Mesothelial cell of epicardium (in vitro differentiated cells): Measurements from ENCODE around the gene CADPS. TPM values are rescaled to one million over a fixed set of nuclear protein-coding genes. Genes with fewer than 3 reads are reported as not detected.

Source experiments
- DNase-seq, 2 experiments: peaks; one replicate each; pipeline ENCODE4 v3.0.0; 2021; ENCODE audit warnings: low spot score in 2 of 2; ENCODE audit not compliant: unreplicated experiment in 2 of 2
- H3K27ac Mint-ChIP-seq: 2 replicates; pipeline ENCODE4 v1.8.0; 2021; ENCODE audit warnings: mixed read lengths
- H3K27me3 Mint-ChIP-seq: 2 replicates; pipeline ENCODE4 v1.8.0; 2021; ENCODE audit warnings: low read depth, mixed read lengths
- H3K36me3 Mint-ChIP-seq: 2 replicates; pipeline ENCODE4 v1.8.0; 2021; ENCODE audit warnings: mixed read lengths
- H3K4me1 Mint-ChIP-seq: 2 replicates; pipeline ENCODE4 v1.8.0; 2021; ENCODE audit warnings: mixed read lengths
- H3K4me3 Mint-ChIP-seq: 2 replicates; pipeline ENCODE4 v1.8.0; 2021; ENCODE audit warnings: mild to moderate bottlenecking, moderate library complexity, mixed read lengths
- H3K9me3 Mint-ChIP-seq: 2 replicates; pipeline ENCODE4 v1.8.0; 2021; ENCODE audit warnings: mixed read lengths
- total RNA-seq: library from RNA; stranded (reverse); gene quantifications from 3 replicates; pipeline ENCODE4 v1.2.1, GENCODE V29; 2021
- TF ChIP-seq, protein P1 (sequence below): fragments of 200-600 bp; sonication (generic); IDR thresholded peaks from one replicate; pipeline ENCODE4 v1.5.0; 2021; ENCODE audit warnings: antibody characterized with exemption; ENCODE audit not compliant: unreplicated experiment

The CADPS gene
- total RNA-seq, 1 donor from 2014 or later: 4.2 TPM

DNA sequence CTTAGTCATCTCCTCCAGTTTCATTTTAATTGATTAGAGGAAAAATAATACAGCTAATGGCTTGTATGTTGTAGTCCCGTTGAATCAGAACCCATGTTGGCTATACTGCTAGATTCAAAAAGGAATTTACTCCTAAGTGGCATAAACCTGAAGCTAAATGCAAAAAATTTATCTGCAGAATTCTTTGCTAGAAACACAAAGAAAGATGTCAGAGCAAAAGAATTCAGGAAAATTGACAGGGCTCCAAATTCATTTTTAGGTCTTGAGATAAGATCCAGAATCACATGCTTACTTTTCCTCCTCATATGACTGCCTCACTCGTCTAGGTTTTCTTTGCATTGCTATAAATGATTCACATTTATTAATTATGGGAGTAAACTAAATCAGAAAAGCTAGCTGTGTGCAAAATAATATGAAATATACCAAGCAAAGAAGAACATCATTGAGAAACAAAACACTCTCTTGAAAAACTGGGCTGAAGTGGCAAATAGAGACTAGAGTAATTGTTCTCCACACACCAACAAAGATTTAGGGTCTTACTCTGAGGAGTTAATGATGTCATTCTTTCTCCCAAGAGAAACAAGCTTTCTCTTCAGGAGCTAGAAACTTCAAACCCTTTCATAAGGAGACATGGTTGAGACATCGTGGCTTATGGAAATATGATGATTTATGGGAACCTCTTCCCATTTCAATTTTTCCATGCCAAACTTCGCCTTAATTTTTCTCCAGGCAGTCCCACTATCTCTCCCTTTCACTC lies 407.1 kb downstream of the CADPS start:
- no peak for DNase-seq
- Mint-ChIP-seq H3K27ac (no peak overlapping the region), H3K27me3 (peaks cover 34% of the 10 kb centered on the region), H3K9me3 (peaks cover 5% of the 10 kb centered on the region), H3K4me1 (no peaks in the 10 kb centered on the region), H3K4me3 (no peak overlapping the region), H3K36me3 (no peaks in the 10 kb centered on the region)
- TF ChIP-seq, protein P1, sequence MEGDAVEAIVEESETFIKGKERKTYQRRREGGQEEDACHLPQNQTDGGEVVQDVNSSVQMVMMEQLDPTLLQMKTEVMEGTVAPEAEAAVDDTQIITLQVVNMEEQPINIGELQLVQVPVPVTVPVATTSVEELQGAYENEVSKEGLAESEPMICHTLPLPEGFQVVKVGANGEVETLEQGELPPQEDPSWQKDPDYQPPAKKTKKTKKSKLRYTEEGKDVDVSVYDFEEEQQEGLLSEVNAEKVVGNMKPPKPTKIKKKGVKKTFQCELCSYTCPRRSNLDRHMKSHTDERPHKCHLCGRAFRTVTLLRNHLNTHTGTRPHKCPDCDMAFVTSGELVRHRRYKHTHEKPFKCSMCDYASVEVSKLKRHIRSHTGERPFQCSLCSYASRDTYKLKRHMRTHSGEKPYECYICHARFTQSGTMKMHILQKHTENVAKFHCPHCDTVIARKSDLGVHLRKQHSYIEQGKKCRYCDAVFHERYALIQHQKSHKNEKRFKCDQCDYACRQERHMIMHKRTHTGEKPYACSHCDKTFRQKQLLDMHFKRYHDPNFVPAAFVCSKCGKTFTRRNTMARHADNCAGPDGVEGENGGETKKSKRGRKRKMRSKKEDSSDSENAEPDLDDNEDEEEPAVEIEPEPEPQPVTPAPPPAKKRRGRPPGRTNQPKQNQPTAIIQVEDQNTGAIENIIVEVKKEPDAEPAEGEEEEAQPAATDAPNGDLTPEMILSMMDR: no peak

- TF ChIP-seq, protein P1: no peak
- Mint-ChIP-seq H3K27me3 (peaks cover 56% of the 10 kb centered on the region), H3K27ac (no peak overlapping the region), H3K9me3 (no peaks in the 10 kb centered on the region), H3K4me3 (no peak overlapping the region), H3K4me1 (no peaks in the 10 kb centered on the region), H3K36me3 (no peaks in the 10 kb centered on the region)
- no peak for DNase-seq
Measured at GRCh38 chr3:62462788-62463187, 412.4 kb downstream of the CADPS start.

DNA sequence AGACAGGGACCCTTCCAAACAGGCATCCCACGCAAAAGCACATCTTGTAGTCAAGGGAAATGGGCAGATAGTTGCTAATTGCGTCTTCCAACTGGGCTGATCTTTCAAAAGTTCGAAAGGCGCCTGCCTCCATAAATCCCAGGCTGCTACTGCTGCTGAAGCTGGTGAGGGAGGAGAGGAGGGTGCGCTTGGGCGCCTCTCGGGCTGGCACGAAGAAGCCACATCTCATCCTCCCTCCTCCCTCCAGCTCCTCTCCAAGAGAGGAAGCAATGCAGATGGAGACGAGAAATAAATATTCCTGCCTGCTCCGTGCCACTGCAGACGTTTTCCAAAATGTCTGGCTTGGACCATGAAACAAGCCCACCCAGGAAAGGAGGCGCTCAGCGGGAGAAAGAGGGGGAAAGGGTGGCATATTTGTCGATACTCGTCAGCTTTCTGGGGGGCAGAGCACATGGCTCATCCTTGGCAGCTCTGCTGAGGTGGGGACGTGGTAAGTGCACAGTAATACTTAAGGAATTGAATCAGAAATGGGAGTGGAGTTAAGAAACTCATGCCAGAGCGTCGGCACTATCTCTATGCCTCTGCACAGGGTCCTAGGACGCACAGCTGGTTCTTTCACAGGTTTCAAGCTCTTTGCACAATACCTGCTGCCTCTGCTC lies 413.0 kb downstream of the CADPS start:
- H3K9me3 Mint-ChIP-seq: peaks cover 4% of the 10 kb centered on the region
- DNase-seq: no peak
- TF ChIP-seq, protein P1: no peak
- H3K27me3 Mint-ChIP-seq: peaks cover 56% of the 10 kb centered on the region
- no peak overlapping the region for H3K4me3 Mint-ChIP-seq
- no peaks in the 10 kb centered on the region for H3K4me1 Mint-ChIP-seq
- H3K36me3 Mint-ChIP-seq: no peaks in the 10 kb centered on the region
- no peak overlapping the region for H3K27ac Mint-ChIP-seq

DNA sequence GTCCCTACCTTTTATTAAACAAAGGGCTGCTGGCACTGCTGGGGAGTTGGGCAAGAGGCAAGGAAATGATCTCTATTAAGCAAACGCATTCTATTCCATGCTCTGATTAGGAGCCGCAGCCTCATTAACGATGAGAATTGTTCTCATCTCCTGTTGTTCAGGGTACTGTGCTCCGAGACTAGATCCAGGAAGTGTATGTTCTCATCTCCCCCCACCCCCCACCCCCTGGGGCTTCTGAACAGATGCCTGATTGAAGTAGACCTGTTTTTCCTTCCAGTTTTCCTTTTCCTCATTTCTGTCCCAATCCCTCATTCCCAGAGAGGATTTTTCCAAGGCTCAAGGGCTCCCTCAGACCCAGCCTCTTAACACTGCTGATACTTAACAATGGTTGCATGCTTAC lies 420.3 kb downstream of the CADPS start:
- Mint-ChIP-seq H3K4me1 (no peaks in the 10 kb centered on the region), H3K9me3 (peaks cover 4% of the 10 kb centered on the region), H3K27me3 (peaks cover 60% of the 10 kb centered on the region), H3K27ac (no peak overlapping the region), H3K4me3 (no peak overlapping the region), H3K36me3 (no peaks in the 10 kb centered on the region)
- TF ChIP-seq, protein P1: no peak
- DNase-seq: no peak

DNA sequence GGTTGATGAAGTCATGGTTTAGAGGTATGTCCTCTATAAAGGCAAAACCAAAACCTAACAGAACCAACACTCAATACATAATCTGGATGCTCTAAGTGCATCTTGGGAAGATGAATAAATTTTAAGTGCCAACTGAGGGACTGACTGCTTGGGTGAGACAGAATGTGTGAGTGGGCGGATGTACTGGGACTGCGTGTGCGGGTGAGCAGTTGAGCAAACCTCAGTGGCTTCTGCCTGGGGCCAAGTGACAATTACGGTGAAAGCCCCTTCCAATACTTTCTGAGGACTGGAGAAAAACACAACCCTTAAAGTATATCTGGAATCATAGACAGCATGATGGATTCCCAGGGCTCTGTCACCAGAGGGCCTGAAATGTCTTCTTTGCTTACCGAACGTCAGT lies 421.8 kb downstream of the CADPS start:
- Mint-ChIP-seq H3K27me3 (peaks cover 60% of the 10 kb centered on the region), H3K4me3 (no peak overlapping the region), H3K36me3 (no peaks in the 10 kb centered on the region), H3K27ac (no peak overlapping the region), H3K9me3 (peaks cover 4% of the 10 kb centered on the region), H3K4me1 (no peaks in the 10 kb centered on the region)
- DNase-seq: no peak
- TF ChIP-seq, protein P1: no peak
